HG03060 (cell line): Measurements from ENCODE around the gene CEP120.
"Not testable (repeated sequence)": the region's sequence is repeated elsewhere in the genome, so short reads cannot be mapped to it uniquely, and the experiment has no call there.

ENCODE experiments used
- ATAC-seq: cut with Tn5 transposase; IDR thresholded peaks from one replicate; pipeline ENCODE4 v1.9.1; 2021; ENCODE audit warnings: low read depth, moderate number of reproducible peaks; ENCODE audit not compliant: unreplicated experiment

CEP120 gene

DNA sequence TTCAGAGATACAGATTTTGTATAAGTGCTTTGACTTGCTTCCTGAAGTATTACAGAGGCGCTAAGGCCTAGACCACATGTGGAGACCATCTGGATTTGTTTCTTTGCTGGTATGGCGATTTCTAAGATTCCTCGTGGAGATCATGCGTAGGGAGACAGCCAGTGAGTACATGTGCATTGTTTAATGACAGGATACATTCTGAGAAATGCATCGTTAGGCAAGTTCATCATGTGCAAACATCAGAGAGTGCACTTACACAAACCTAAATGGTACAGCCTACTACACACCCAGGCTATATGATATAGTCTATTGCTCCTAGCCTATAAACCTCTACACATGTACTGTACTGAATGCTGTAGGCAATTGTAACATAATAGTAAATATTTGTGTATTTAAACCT is 16.5 kb upstream of the CEP120 start:
- no peak for ATAC-seq

DNA sequence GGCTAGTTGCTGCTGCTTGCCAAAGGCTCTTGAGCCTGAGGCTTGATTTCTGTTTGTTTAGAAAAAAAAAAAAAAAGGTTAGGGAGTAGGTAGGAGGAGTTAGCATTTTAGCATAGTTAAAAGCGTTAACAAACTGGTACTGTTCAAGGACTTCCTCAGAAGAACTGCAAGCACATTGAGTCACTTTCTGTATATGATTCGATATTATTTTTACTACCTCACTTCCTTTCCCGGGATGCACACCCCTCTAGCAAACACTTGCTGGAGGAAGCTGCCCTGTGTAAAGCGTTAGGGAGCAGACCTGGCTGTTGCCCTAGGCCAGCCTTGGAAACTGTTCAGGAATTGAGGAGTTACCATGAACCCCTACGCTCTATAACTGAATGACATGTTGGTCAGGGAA is 15.7 kb upstream of the CEP120 start:
- ATAC-seq = no peak

DNA sequence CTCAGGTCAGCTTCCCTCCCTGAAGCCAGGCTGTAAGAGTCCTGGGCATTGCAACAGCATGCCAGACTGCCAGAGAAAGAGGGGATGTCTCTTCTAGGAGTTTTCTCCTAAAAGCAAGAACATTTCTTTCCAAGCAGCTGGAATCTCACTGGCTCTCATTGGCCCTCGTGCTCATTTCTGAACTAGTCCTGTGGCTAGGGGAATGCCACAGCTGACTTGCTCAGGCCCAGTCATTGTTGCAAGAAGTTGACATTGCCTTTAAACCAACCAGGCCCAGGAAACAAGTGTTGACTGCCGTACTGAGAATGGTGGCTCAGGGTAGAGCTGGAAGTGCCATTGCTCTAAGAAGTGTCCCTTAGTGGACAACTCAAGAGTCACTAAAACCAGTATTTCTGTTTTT is 15.0 kb upstream of the CEP120 start:
- no peak for ATAC-seq

DNA sequence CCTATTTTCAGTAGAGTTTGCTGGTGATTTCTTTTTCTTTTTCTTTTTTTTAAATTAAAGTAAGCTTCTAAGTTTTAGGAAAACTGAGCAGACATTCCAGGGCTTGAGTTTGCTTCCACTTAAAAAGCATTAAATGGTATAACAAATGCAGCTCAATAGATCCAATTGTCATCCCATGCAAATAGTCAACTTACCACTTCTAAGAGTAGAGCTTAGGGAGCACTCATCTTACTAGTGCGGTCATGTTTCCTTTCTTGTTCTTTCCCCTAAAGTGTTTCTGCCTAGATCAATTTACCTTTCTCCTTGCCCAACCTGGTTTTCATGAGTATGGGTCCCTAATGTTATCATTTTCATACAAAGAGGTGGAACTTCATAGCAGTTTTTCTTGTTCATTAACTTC is 13.0 kb upstream of the CEP120 start:
- no peak for ATAC-seq

DNA sequence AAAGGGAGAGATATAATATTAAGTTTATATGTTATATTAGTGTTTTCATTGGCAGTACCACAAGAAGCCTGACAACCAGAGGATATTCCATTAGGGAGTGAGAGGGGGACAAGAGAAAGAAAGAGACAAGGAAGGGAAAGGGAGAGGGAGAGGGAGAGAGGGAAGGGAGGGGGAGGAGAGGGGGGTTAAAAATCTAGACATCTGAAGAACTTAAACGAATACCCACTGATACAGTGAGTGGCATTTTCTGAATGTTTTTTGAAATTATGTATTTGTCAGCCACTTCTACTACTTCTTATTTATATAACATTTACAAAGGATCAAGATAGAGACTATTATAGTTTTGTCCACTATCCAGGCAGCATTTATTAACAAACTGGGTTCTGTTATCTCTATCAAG is 11.6 kb upstream of the CEP120 start:
- ATAC-seq = no peak

DNA sequence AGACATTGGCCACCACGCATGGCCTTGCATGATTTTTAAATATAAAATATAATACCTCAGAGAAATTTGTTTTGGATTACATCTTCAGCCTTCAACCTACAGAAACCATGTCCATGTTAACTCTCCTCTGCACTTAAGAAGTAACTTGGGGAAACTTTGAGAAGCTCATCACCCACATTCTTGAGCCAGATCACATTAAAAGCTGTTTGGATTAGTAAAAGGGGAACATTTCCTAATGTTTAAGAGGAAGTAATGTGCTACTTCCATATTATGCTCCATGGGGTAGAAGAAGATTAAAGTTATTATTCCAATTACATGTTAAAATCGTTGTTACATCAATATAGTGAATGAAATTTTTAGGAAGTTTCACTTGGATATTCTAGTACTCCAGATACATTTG is 10.4 kb upstream of the CEP120 start:
- no peak for ATAC-seq

DNA sequence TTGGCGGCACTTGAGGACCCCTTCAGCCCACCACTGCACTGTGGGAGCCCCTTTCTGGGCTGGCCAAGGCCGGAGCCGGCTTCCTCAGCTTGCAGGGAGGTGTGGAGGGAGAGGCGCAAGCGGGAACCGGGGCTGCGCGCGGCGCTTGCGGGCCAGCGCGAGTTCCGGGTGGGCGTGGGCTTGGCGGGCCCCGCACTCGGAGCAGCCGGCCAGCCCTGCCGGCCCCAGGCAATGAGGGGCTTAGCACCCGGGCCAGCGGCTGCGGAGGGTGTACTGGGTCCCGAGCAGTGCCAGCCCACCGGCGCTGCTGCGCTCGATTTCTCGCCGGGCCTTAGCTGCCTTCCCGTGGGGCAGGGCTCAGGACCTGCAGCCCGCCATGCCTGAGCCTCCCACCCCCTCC is 7.2 kb upstream of the CEP120 start:
- not testable (repeated sequence) for ATAC-seq

DNA sequence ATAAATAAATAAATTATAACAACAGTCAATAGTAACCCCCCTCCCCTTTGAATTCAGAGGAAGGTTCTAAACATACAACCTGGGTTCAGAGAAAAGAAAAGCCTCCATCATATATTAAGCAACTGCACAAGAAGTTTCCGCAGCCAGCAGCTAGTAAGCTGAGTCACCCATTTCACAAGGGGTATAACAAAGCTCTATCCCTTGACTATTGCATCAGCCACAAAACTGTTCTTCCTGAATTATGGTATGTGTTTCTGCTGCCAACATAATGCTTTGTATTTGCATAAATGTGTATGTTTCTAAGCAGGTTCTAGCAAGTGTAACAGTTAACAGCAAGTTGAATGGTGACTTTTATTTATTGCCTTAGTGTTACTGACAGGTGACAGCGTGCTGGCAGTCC is 6.8 kb upstream of the CEP120 start:
- no peak for ATAC-seq

DNA sequence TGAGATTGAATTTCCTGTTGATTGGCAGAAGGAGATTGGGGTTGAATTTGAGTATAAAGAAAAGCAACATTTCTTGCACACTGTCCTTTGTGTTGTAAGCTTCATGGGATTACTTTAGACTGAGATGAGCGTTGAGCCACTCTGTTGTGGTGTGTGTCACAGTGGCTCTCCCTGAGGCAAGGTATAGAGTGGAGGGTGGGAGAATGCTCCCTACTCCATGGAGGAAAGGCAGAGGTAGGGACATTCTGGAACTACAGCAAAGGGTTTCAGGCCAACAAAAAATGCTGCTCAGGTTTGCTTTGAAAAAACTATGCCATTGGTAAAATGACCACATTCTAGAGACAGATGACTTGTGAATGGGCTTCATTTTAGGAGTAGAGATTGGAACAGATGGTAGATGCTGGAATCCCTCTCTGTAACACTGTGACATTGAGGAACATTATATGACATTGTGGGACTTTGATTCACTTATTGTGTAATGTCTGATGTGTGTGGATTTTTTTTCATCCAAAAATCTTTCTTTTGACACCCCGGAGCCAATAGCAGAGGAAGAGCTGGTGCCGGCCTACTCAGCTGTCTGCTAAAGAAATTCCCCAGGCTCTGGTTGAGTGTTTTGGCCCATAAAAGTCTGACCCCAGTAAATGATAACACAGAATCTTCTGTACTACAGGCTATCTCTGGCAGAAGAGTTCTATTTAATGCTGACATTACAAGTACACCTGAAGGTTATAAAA is 6.2 kb upstream of the CEP120 start:
- no peak for ATAC-seq

DNA sequence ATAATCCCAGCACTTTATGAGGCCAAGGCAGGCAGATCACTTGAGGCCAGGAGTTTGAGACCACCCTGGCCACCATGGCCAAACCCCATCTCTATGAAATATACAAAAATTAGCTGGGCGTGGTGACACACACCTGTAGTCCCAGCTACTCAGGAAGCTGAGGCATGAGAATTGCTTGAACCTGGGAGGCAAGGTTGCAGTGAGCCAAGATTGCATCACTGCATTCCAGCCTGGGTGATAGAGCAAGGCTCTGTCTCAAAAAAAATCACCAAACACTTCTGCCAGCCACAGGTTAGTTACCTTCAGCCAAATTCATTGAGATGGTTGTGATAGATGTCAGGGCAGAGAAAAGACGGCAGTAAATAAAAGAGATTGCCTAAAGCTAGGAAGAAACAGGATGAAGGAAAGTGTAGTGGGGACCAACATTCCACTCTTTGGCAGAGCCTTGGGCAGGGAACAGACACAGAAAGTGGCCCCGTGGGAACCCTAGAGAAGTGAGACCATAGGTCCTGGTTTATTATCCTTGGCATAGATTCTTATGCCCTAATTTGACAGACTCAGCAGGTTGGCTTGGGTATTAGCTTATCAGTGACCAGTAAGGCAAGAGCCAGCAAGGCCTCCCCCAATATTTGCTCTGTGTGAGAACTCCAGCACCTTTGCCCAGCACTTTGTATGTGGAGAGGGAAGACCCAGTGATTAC is 5.5 kb upstream of the CEP120 start:
- ATAC-seq = no peak

DNA sequence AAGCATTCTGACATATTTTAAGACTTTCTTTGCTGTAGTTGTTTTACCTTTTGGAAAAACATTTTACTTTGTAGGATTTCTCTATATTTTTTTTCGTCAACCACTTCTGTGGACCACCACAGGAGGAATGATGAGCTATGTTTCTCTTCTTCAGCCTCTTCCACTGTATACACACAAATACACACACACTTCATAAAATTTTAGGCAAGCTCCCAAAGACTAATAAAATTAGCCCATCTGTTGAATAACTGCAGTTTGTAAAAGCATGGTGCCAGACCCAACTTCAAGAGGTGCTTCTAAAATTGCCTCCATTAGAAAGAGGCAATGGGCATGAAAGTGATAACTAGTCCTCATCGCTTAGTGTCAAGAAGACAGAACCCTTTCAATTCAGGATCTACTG is 4.1 kb upstream of the CEP120 start:
- no peak for ATAC-seq

DNA sequence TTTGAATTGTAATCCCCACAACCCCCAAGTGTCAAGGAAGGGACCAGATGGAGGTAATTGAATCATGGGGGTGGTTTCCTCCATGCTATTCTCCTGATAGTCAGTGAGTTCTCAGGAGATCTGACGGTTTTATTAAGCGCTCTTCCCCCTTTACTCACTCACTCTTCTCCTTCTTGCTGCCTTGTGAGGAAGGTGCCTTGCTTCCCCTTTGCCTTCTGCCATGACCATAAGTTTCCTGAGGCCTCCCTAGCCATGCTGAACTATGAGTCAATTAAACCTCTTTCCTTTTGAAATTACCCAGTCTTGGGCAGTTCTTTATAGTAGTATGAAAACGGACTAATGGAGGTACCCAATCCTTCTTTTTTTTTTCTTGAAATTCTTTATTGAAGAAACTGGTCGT is 2.2 kb upstream of the CEP120 start:
- ATAC-seq = no peak

DNA sequence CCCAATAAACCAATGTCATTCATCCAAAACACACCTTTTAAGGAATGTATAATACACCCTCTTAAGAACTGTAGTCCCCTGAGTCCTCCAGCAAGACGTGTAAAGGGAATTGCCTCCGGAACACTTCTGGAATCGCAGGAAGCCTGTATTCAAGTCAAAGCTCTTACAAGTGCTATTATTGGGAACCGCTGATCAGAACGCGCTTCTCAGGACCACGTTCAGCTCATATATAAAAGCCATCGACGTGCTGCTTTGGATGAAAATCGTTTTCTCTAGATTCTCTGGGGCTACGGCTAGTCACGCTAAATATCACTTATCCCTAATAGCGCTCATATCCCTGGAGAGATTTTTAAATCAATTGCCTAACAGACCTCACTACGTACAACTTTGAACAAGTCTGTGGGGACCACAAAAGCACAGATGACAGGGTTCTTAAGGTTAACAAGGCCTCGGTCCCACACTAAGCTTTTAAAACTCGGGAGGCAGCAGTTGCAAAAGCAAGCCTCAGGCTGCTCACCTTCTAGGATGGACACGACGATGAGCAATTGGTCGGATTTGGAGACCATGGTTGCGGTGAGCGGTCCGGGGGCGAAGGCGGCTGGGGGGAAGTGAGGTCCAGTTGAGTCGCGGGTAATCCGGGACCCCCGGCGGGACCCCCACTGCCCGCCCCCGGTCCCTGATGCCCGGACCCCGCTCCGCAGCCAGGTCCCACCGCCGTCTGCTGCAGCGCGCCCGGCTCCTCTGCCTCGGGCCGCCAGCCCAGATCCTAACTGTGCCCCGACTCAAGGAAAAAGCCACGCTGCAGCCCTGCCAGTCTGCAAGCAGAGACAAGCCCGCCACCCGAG is 548 bp downstream of the CEP120 start:
- no peak for ATAC-seq

DNA sequence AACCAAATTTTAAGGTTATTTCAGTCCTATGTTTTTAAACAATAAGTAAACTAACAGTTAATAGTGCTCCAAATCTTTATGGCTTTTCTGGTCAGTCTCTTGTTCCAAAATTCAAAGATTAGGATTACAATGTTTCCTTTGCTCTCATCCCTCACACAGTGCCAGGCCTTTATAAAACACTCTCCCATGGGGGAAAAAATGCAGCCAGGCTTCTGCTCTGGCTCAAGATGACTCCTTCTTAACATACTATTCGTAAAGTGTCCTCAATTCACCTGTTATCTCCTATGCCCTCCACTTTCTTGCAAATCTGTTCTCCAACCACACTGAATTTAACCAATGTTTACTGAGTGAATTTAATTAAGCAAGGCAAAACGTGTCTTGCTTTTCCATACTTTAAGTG is 1.4 kb downstream of the CEP120 start:
- no peak for ATAC-seq

DNA sequence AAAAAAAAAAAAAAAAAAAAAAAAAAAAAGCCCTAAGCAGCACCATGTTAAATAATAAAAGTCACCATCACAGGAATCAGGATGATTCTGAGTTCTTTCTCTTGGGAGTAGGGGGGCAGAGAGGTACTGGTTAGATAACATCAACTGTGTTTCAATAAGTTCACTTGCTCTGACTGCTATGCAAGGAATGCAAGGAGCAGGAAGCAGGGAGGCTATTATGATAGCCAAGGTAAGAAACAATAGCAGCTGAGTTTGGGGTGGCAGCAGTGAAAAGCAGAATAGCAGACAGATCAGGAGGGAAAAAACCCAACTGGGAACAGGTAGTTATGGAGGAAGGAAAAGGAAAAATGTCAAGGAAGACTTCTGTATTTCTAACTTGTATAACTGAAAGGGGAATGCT is 8.2 kb downstream of the CEP120 start:
- ATAC-seq = no peak

DNA sequence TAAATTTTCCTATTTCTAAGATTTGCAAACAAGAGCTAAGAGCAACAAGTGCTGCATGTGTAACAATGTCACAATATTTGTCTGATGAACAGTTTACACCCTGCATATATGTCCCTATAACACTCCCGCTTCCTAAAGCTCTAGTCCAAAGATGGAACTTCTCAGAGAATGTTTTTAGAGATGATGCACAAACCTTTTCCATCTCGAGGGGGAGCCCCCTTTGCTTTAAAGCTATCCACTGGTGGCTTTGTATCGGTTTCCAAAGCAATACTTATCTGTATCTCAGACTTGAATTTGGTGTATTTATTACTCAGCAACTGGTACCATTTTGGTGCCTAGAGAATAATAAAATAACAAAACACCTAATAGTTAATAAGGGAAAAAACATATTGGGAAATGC is 11.0 kb downstream of the CEP120 start:
- ATAC-seq = no peak

DNA sequence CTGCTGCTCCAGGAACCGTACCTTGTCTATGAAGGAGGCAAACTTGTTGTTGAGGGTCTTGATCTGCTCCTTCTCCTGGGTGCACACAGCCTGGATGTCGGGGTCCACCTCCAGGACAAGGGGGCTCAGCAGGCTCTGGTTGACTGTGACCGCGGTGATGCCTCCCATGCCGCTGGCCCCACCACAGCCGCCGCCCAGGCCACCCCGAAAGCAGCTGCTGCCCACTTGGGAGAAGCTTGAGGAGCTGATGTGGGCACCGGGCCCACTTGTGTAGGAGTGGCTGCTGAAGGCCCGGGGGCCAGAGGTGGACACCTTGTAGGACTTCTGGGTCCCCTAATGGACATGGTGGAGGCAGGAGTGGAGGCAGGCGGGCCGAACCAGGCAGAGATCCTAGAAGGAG is 21.2 kb downstream of the CEP120 start:
- not testable (repeated sequence) for ATAC-seq

DNA sequence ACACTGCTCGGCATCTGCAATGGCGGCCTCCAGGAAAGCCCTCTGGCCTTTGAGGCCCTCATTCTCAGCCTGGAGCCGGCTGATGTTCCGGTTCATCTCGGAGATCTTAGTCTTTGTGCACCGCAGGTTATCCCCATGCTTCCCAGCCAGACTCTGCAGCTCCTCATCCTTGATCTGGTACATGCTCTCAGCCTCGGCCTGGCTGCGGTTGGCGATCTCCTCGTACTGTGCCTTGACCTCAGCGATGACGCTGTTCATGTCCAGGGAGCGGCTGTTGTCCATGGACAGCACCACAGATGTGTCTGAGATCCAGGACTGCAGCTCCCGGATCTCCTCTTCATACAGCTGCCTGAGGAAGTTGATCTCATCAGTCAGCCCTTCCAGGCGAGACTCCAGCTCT is 21.9 kb downstream of the CEP120 start:
- ATAC-seq = no peak

DNA sequence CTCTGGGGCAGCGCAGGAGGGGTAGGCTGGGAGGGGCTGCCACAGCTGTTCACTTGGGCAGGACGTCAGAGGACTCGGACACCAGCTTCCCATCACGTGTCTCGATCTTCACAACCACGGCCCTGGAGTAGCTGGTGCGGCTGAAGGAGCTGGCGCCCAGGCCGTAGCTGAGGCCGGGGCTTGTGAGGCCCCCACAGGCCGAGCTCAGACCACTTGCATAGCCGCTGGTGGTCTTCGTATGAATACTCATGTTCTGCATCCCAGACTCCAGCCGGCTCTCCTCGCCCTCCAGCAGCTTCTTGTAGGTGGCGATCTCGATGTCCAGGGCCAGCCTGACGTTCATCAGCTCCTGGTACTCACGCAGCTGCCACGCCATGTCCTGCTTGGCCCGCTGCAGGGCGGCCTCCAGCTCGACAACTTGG is 22.3 kb downstream of the CEP120 start:
- not testable (repeated sequence) for ATAC-seq

DNA sequence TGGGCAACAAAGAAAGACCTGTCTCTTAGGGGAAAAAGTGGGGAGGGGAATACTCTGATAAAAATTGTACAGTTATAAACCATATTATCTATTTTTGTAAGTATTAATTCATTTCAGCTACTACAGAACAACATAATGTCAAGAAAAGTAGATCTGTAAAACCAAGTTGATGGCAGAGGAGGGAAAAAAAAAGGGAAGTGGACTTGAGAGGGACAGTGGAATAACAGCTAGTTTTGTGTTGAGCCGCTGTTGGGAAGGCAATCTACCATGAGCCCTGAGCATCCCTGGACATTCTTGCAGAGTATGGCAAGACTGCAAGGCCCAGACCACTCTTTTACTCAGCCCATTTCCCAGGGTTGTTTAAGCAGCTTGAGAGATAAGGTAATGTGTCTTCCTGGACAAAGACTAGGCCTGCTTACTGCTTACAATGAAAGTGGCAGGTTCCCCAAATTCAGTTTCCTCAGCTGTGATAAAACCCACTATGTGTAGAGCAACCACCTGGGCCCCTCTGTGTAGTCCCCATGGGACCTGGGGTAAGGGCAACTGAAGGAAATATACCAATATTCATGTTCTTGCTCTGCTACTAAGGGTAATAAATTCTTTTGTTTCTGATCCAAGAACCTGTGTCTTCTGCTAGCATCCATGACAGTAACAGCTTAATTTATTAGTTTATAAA is 25.0 kb downstream of the CEP120 start:
- peak; percentile 57 for ATAC-seq

DNA sequence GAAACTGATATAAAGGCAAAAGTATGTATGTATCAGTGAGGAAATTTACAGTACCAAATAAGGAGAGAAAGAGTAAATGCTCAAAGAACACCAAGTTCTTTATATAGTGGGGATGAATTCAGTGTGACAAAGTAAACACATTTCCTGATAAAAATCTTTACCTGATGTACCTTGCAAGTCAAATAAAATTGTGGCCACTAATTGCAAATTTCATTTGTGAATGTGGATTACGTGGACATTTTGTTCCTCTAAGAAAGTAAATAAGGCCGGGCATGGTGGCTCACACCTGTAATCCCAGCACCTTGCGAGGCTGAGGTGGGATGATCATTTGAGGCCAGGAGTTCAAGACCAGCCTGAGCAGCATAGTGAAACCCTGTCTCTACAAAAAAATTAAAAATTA is 25.7 kb downstream of the CEP120 start:
- no peak for ATAC-seq
